Urinary bladder (tissue), 4 donors: ENCODE data around the gene RYK. TPM values are rescaled to one million over a fixed set of nuclear protein-coding genes. Genes with fewer than 3 reads are reported as not detected.

ENCODE experiments used
- DNase-seq: peaks from one replicate; pipeline ENCODE4 v3.0.0-alpha.2; 2015; ENCODE audit errors: extremely low spot score
- H3K27ac ChIP-seq: one replicate; pipeline ENCODE4 v1.5.1; 2013; ENCODE audit warnings: low read depth, mild to moderate bottlenecking, moderate library complexity
- H3K36me3 ChIP-seq: one replicate; pipeline ENCODE4 v1.6.1; 2013; ENCODE audit warnings: mild to moderate bottlenecking, moderate library complexity; ENCODE audit not compliant: insufficient read depth
- H3K4me1 ChIP-seq: one replicate; pipeline ENCODE4 v1.6.1; 2013; ENCODE audit warnings: mild to moderate bottlenecking, moderate library complexity; ENCODE audit not compliant: insufficient read depth
- H3K4me3 ChIP-seq: one replicate; pipeline ENCODE4 v1.5.1; 2013; ENCODE audit warnings: low read depth, low read length
- WGBS: extraction: QIAGEN DNeasy Blood & Tissue Kit; methylation state at CpG from one replicate; pipeline ENCODE4 v1.1.7; 2013; 5-methylcytosine and 5-hydroxymethylcytosine counted together
- polyA plus RNA-seq: library from polyadenylated mRNA; stranded (reverse); fragments of 200-250 nt; gene quantifications from one replicate; pipeline ENCODE4 v1.2.3, GENCODE V29; 2013
- total RNA-seq: library from RNA; depleted of rRNA; stranded (reverse); fragments of >200 nt; gene quantifications from one replicate; pipeline ENCODE4 v1.2.3, GENCODE V29; 2014
- donor health status: healthy with polysubstance abuse.
- donor health status: healthy.

RYK gene
- total and polyA plus RNA-seq, 2 donors: 56.4 to 197 TPM

DNA sequence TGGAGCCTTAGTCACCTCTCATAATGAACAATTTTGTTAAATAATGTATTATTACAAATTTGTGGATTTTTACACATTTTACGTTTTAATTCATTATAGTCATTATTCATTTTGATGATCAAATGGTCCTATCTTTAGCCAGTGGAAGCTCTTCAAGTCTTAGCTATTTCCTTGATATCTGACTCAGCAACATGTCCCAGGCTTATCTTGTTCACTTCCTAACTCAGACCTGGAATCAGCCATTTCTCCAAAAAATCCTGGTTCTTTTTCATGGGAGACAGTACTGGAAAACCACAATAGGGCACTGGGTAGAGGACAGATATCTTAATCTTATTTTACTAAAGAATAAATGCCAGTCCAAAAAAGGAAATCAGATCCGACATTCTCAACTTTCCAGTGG lies 56.4 kb downstream of the RYK start:
- no peak for DNase-seq
- Histone ChIP-seq H3K4me3 (no peak overlapping the region), H3K36me3 (peaks cover 7% of the 10 kb centered on the region), H3K27ac (no peak overlapping the region), H3K4me1 (no peaks in the 10 kb centered on the region)
- 89% methylated on average over 2 of the region's 2 CpGs for WGBS

DNA sequence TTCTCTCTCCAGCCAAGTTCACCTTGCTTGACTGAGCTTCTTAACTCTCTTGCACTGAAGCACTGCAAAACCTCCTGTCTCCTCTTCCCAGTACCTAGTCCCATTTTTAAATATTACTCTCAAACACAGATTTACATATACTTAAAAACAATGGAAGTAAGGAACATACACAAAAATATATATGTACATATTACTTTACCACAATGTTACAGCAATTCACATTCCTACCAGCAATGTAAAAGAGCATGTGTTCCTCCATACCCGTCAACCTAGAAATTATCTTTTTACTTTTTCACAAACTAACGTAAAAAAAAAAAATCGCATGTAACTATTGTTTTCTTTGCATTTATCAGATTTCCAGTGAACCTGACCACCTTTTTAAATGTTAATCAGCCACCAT lies 60.4 kb downstream of the RYK start:
- Histone ChIP-seq H3K4me1 (no peaks in the 10 kb centered on the region), H3K4me3 (no peak overlapping the region), H3K27ac (no peak overlapping the region), H3K36me3 (peaks cover 9% of the 10 kb centered on the region)
- WGBS: 91% methylated on average over 3 of the region's 3 CpGs
- DNase-seq: no peak

DNA sequence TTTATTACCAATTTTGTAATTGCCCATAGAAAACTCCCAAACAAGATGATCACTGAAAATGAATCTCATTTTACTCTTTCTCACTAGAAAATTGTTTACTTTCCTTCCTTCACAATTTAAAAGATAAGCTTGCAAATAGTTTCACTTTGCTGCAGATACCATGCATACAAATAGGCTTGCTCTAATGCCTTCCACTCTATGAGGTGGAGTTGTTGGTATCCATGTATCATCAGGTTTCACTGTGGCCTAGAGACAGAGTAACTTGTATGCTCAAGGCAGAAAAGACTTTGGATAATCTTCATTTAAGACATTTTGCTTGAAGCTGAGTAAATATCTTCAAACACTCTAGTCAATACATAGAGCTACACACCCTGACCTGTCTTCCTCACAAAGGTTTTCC lies 60.8 kb downstream of the RYK start:
- no peak overlapping the region for H3K27ac ChIP-seq
- no peak overlapping the region for H3K4me3 ChIP-seq
- no peaks in the 10 kb centered on the region for H3K4me1 ChIP-seq
- DNase-seq: no peak
- H3K36me3 ChIP-seq: peaks cover 7% of the 10 kb centered on the region

DNA sequence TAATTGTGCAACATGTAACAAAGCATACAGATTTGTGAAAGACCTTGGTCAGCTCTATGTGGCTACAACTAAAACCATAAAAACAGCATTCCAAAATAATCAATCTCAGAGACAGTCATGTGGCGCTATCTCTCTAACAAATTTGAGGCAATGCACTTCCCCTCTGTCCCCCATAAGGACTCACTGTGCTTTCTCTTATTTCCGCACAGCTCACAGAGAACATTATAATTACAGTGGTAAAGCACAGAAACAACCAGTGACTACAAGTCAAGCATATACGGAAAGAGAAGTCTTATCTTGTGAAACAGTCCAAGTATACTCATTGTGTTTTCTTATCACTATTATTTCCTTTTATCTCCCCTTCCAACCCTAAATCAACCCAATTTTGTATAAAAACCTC lies 64.3 kb downstream of the RYK start:
- H3K4me1 ChIP-seq: no peaks in the 10 kb centered on the region
- peaks cover 7% of the 10 kb centered on the region for H3K36me3 ChIP-seq
- DNase-seq: no peak
- H3K4me3 ChIP-seq: no peak overlapping the region
- WGBS: 87% methylated on average over 3 of the region's 3 CpGs
- H3K27ac ChIP-seq: no peak overlapping the region

DNA sequence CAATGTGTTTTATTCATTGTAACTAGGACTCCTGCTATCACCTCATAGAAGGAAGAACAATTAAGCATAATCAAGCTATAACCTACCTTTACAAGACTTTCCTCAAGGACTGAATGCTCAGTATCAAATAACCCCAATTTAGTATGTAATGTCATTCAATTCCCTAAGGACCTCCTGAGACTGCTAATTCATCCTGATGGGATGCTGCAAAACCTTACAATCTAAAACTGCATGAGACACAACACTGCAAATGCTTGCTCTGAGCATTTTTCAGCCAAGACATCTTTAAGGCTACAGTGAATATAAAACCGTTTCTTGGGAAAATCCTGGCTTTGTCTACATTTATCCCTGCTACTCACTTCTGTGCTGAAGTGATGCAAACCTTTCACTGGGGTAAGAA lies 69.9 kb downstream of the RYK start:
- H3K27ac ChIP-seq: no peak overlapping the region
- H3K4me3 ChIP-seq: no peak overlapping the region
- 90% methylated on average over 1 of the region's 1 CpG for WGBS
- no peaks in the 10 kb centered on the region for H3K4me1 ChIP-seq
- no peaks in the 10 kb centered on the region for H3K36me3 ChIP-seq
- DNase-seq: no peak

DNA sequence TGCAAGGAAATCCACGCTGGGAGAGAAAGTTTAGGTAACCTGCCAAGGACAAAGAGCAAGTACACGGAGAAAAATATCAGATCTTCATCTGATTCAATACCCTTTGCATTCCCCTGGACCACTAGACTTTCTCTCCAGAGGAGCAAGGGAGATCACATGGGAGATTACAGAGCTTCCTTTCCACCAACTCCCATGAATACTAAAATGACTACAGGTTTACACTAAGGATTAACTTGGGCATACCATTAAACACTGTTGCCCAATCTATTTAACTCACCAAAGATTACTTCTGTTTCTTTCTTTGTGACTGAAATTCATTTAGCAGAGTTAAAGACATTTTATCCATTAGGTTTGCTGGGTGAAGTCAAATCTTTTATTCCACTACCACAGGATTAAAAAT lies 71.2 kb downstream of the RYK start:
- Histone ChIP-seq H3K36me3 (peaks cover 3% of the 10 kb centered on the region), H3K4me1 (no peaks in the 10 kb centered on the region), H3K4me3 (no peak overlapping the region), H3K27ac (no peak overlapping the region)
- WGBS: 85% methylated on average over 2 of the region's 2 CpGs
- no peak for DNase-seq

DNA sequence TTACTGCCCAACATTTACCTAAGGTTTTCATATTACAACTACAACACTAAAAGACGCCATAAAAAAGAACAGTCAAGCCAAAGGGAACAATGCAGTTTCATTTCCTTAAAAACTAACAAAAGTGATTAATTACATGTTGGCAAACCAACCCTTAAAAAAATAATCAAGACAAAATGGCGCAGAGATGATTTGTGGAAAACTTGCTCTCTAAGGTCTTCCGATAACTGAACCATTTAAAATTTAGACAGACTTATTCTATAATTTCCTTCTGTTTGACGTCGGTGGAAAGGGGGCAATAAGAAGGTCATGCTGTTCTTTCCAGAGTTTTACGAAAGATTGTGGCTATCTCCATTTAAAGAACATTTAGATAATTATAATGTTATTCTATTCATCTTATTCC lies 87.6 kb downstream of the RYK start:
- Histone ChIP-seq H3K36me3 (peaks cover 4% of the 10 kb centered on the region), H3K27ac (no peak overlapping the region), H3K4me3 (no peak overlapping the region), H3K4me1 (no peaks in the 10 kb centered on the region)
- 80% methylated on average over 6 of the region's 6 CpGs for WGBS
- DNase-seq: peak; percentile 2

DNA sequence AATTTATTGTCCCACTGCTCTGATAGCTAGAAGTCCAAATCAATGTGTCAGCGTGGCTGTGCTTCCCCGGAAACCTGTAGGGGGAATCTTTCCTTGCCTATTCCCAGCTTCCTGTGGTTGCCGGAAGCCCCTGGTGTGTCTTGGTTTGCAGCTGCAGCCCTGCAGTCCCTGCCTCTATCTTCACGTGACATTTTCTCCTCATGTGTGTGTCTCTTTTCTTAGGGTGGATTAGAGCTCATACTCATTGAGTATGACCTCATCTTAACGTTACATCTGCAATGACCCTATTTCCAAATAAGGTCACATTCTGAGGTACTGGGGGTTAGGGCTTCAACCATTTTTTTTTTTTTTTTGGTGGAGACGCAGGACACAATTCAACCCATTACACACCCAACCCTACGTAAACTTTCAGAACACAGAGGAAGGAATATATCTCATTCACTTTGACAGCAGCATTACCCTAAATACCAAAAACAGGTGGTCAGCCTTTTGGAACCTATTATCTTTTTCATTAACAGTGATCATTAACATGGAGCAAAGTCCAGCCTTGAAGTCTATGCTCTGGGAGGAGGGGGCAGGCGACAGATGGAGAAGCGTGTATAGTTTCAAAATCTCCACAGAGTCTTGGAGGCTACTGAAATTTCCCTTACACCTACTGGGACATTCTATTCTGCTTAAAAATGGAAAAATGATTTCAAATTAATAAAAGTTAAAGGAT lies 88.6 kb downstream of the RYK start:
- H3K27ac ChIP-seq: no peak overlapping the region
- no peak for DNase-seq
- 91% methylated on average over 9 of the region's 9 CpGs for WGBS
- H3K4me3 ChIP-seq: no peak overlapping the region
- H3K4me1 ChIP-seq: no peaks in the 10 kb centered on the region
- H3K36me3 ChIP-seq: peaks cover 4% of the 10 kb centered on the region

DNA sequence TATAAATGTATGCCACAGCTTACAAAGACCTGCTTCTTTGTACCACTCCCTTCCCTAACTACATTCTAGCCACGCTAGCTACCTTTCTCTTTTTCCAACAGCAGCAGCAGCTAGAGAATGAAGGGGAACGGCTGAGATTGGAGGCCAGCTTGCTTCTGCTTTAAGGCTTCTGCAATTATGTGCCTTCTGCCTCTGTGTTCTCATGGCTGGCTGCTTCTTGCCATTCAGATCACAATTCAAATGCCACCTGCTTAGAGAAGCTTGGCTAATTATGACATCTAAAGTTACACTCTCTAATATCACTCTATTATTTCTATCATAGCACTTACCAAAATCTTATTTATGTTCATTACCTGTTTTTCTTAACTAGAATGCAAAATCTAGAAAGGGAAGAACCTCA lies 95.2 kb downstream of the RYK start:
- 75% methylated on average over 2 of the region's 2 CpGs for WGBS
- peaks cover 9% of the 10 kb centered on the region for H3K36me3 ChIP-seq
- H3K4me1 ChIP-seq: no peaks in the 10 kb centered on the region
- H3K27ac ChIP-seq: no peak overlapping the region
- no peak overlapping the region for H3K4me3 ChIP-seq
- DNase-seq: no peak

DNA sequence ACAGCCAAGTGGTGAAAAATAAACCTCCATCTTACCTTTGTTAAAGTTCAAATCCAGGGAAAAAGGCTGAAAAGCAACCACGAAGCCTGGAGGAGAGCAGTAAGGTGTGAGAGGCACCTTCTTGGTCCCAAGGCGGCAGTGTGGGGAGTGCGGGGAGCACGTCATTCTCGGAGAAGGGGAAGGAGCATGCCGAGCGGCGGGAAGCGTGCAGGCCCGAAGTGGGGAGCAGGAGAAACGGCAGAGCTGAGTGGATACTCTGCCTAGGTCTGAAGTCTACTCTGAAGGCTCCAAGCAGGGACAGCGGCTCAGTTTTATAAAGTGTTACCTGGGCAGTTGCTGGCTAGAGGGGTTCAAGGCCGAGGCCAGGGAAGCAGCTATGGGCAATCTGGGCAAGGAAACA lies 96.9 kb downstream of the RYK start:
- DNase-seq: no peak
- no peaks in the 10 kb centered on the region for H3K4me1 ChIP-seq
- WGBS: 96% methylated on average over 13 of the region's 13 CpGs
- H3K4me3 ChIP-seq: no peak overlapping the region
- H3K27ac ChIP-seq: no peak overlapping the region
- peaks cover 7% of the 10 kb centered on the region for H3K36me3 ChIP-seq

DNA sequence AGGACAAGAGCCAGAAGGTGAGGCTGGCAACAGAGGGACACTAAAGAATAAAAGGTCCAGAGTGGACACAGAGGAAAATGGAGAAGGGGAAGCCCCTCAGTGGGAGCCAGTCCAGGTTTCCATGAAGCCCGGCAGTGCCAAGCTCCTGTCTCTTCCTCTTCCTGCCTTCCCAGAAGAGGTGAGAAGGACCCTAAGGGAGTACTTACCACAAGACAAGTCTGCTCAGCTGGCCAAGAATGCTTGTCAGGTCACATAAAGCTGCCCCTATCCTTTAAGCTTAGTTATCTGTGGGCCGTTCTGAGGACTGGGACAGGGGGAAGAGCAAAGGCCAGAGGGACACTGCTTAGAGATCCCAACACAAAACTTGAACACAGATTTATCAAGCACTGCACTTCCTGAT lies 100.2 kb downstream of the RYK start:
- Histone ChIP-seq H3K27ac (no peak overlapping the region), H3K4me1 (no peaks in the 10 kb centered on the region), H3K4me3 (no peak overlapping the region), H3K36me3 (peaks cover 7% of the 10 kb centered on the region)
- WGBS: 63% methylated on average over 2 of the region's 2 CpGs
- no peak for DNase-seq

DNA sequence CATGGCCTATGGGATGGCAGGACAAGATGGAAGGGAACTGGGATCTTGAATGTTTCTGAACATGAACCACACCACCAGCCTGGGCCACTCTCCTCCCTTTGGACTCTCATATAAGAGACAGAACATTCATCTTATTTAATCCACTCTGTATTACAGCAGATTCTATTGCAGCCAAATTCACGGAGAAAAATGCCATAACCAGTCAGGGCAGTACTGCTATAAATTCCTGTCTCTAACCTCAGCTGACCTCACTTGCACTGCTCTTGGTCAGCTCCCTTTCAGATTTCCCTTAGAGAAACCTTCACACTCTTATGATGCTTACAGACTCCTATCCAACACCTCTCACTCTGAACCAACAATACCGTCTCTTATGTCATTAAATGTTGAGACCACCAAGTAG lies 101.4 kb downstream of the RYK start:
- no peak for DNase-seq
- H3K4me3 ChIP-seq: no peak overlapping the region
- H3K27ac ChIP-seq: no peak overlapping the region
- 45% methylated on average over 2 of the region's 2 CpGs for WGBS
- no peaks in the 10 kb centered on the region for H3K4me1 ChIP-seq
- H3K36me3 ChIP-seq: peaks cover 2% of the 10 kb centered on the region

DNA sequence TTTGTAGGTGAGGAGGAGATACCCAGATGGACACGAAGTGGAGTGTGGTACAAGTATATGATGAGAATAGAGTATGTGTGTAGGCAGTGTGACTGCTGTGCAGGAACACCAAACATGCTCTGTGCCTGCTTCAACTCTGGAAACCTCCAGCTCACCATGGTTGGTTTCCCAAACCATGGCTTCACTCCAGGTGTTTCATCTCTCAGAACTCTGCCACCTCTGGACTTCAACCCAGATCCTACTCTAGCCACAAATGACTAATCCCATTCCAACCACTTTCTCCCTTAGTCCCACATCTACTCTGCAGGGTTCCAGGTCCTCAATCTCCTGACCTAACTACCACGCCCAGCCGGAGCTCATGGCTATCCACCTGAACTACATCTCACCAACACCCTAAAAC lies 102.1 kb downstream of the RYK start:
- peaks cover 2% of the 10 kb centered on the region for H3K36me3 ChIP-seq
- H3K27ac ChIP-seq: no peak overlapping the region
- H3K4me1 ChIP-seq: no peaks in the 10 kb centered on the region
- no peak for DNase-seq
- WGBS: 97% methylated on average over 3 of the region's 3 CpGs
- no peak overlapping the region for H3K4me3 ChIP-seq

DNA sequence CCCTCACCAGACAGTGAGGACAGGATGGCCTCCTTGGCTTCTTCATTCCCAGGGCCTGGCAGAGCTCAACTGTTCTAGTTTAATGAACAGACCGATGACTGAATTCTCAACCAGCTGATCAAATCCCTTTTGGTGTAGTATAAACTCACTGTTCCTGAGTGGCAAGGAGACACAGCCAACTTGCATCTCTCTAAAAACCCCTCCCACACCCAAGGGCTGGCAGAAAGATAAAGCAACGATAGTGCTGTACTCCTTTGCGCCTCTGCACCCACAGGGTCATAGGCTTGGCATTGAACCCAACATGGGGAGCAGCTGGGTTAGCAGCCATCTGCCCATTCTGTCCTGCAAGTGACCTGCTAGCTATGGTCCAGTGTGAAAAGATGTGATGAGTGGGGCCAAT lies 103.2 kb downstream of the RYK start:
- H3K27ac ChIP-seq: no peak overlapping the region
- H3K4me3 ChIP-seq: no peak overlapping the region
- DNase-seq: no peak
- H3K4me1 ChIP-seq: no peaks in the 10 kb centered on the region
- no peaks in the 10 kb centered on the region for H3K36me3 ChIP-seq
- WGBS: 89% methylated on average over 3 of the region's 3 CpGs

DNA sequence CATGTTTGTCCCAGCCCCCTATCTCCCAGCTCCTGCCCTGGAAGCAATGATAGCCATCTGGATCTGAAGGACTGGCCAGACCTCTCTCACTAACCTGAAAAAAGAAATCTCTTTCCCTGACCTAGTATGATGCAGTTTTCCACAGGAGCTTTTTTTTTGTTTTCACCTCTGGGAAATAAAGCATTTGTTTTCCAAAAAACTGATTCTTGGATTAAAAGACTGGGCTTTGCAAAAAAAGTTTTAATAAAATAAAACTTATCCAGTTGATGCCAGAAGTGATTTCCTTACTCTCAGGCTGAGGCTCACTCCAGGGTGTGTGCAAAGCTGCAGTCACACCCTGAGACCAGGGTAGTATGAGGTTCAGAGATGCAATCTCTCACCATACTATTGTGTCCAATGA lies 104.0 kb downstream of the RYK start:
- DNase-seq: no peak
- no peak overlapping the region for H3K4me3 ChIP-seq
- no peak overlapping the region for H3K27ac ChIP-seq
- no peaks in the 10 kb centered on the region for H3K4me1 ChIP-seq
- H3K36me3 ChIP-seq: no peaks in the 10 kb centered on the region
